ENCODE results near the gene SQSTM1.
"Not testable (repeated sequence)": the region's sequence is repeated elsewhere in the genome, so short reads cannot be mapped to it uniquely, and the experiment has no call there.

The SQSTM1 gene

DNA sequence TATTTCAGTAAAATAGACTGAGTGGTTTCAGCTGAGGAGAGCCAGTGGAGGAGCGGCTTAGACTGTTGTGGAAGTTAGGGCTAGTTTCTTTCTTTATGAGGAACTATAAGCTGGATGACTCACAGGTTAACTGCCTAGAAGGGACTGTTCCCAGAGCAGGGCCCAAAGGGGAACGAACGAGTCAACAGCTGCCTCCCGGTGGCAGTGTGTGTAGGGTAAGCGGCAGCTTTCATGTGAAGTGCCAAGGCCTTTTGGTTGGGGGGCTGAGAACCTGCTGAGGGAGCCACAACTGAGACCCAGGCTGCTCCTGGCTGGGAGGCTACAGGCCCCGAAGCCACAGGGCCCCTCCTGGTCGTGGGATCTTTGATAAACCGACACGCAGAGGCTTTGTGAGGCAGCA, 7.0 kb downstream of the SQSTM1 start:
- no peak for DNase-seq

- DNase-seq = no peak
These were observed 8.2 kb downstream of the SQSTM1 start for GRCh38 chr5:179828756-179829421.

DNA sequence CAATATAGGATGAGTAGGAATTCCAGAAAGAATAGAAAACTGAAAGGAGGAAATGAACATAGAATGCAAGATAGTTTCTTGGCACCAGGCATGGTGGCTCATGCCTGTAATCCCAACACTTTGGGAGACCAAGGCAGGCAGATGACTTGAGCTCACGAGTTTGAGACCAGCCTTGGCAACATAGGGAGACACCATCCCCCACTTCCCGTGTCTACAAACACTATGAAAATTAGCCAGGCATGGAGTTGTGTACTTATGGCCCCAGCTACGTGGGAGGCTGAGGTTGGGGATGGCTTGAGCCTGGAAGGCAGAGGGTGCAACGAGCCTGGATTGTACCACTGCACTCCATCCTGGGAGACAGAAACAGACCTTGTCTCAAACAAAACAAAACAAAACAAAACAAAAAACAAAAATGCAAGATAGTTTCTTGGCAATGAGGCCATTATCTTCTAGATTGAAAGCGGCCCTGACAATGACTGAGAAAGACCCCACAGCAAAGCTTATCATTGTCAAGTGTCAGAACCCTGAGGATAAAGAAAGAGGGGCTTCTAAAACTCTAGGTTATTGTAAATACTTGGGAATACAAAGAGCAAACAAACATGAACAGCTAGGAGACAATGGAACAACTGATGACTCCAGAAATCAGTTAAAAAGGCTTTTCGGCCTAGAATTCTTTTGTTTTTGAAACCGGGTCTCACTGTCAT, 9.2 kb downstream of the SQSTM1 start:
- DNase-seq = no peak

GRCh38 chr5:179830818-179831468, 10.2 kb downstream of the SQSTM1 start:
- no peak for DNase-seq

- no peak for DNase-seq
These were observed 11.5 kb downstream of the SQSTM1 start for GRCh38 chr5:179832039-179832745.

DNA sequence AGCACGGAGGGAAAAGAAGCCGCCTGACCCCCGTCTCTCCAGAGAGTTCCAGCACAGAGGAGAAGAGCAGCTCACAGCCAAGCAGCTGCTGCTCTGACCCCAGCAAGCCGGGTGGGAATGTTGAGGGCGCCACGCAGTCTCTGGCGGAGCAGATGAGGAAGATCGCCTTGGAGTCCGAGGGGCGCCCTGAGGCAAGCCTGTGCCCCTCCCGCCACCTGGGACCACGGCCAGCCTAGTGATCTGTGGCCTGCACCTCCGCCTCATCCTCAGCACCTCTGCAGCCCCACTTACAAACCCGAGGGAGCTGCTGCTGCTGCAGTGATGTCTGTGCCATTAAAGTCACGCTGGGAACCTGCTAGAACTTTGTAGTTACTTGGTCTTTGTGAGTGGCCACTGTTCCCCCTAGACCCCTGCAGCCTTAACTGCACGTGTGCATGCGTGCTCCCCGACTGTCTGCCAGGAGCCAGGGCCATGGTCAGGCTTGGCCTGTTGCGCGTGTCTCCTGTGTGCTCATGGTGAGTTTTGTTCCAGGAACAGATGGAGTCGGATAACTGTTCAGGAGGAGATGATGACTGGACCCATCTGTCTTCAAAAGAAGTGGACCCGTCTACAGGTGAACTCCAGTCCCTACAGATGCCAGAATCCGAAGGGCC, 12.5 kb downstream of the SQSTM1 start:
- DNase-seq = no peak

DNA sequence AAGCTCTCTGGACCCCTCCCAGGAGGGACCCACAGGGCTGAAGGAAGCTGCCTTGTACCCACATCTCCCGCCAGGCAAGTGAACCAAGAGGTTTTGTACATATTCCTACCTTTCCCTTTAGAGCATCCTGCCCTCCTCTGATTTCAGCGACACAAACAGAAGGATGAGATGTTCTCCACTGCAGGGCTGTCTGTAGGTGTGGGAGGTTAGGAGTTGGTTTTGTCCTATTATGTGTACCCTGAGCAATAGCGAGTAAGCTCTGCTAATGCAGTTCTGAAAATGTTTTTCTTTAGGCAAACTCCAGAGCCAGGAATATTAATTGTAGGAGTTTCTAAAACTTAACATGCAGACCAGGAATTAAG, 13.0 kb downstream of the SQSTM1 start:
- DNase-seq = no peak

DNA sequence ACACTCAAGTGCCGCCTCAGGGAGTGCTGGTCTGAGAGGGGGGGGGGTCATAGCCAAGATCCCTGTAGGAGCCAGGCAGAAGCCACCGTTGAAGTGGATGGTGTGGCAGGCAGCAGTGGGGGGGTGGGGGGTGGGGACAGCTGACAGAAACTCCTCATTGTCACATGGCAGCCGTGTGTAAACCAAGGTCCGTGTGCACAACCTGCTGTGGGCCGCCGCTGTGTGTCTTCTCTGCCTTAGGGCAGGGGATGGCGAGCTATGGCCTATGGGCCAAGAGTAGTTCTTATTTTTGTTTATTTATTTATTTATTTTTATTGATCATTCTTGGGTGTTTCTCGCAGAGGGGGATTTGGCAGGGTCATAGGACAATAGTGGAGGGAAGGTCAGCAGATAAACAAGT, 13.4 kb downstream of the SQSTM1 start:
- DNase-seq = no peak

DNA sequence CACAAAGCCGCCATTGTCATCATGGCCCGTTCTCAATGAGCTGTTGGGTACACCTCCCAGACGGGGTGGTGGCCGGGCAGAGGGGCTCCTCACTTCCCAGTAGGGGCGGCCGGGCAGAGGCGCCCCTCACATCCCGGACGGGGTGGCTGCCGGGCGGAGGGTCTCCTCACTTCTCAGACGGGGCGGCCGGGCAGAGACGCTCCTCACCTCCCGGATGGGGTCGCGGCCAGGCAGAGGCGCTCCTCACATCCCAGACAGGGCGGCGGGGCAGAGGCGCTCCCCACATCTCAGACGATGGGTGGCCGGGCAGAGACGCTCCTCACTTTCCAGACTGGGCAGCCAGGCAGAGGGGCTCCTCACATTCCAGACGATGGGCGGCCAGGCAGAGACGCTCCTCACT, 14.2 kb downstream of the SQSTM1 start:
- not testable (repeated sequence) for DNase-seq

- peak; percentile 44 for DNase-seq
These were observed 15.7 kb downstream of the SQSTM1 start for GRCh38 chr5:179836225-179837019.

DNA sequence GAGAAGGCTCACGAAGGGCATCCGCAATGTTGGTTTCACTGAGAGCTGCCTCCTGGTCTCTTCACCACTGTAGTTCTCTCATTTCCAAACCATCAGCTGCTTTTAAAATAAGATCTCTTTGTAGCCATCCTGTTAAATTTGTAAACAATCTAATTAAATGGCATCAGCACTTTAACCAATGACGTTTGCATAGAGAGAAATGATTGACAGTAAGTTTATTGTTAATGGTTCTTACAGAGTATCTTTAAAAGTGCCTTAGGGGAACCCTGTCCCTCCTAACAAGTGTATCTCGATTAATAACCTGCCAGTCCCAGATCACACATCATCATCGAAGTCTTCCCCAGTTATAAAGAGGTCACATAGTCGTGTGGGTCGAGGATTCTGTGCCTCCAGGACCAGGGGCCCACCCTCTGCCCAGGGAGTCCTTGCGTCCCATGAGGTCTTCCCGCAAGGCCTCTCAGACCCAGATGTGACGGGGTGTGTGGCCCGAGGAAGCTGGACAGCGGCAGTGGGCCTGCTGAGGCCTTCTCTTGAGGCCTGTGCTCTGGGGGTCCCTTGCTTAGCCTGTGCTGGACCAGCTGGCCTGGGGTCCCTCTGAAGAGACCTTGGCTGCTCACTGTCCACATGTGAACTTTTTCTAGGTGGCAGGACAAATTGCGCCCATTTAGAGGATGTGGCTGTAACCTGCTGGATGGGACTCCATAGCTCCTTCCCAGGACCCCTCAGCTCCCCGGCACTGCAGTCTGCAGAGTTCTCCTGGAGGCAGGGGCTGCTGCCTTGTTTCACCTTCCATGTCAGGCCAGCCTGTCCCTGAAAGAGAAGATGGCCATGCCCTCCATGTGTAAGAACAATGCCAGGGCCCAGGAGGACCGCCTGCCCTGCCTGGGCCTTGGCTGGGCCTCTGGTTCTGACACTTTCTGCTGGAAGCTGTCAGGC, 16.6 kb downstream of the SQSTM1 start:
- DNase-seq = no peak

GRCh38 chr5:179839328-179840256, 18.9 kb downstream of the SQSTM1 start:
- no peak for DNase-seq

DNA sequence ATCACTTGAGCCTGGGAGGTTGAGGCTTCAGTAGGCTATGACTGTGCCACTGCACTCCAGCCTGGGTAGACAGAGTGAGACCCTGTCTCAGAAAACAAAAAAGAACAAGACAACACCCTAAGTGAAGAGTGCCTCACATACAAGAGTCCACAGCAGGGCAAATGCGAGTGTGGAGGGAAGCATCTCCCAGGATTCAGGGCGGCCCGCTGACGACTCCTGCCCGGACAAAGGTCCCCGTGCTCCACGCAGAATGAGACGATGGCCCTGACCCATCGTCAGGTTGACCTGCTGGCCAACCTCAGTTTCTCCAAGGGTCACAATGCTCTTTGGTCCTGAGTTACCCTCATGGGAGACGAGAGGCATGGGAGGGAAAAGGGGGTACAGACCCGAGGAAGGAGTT, 19.6 kb downstream of the SQSTM1 start:
- DNase-seq = no peak

DNA sequence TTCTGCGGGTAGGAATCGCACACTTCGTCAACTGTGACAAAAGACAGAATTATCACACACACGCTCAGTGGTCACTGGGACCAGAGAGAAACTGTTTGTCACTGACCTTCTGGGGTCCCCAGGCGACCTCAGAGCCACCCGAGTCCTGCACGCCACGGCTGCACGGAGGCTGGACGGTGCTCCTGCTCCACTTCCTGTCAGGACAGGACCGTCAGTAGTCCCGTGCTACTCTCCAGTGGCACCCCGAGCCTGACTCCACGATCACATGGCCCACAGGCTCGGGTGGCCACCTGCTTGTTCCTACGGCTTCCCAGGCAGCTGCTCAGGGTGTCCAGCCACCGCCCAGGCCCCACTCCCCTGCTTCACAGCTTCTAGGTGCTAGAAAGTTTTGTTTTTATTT, 20.1 kb downstream of the SQSTM1 start:
- no peak for DNase-seq

DNA sequence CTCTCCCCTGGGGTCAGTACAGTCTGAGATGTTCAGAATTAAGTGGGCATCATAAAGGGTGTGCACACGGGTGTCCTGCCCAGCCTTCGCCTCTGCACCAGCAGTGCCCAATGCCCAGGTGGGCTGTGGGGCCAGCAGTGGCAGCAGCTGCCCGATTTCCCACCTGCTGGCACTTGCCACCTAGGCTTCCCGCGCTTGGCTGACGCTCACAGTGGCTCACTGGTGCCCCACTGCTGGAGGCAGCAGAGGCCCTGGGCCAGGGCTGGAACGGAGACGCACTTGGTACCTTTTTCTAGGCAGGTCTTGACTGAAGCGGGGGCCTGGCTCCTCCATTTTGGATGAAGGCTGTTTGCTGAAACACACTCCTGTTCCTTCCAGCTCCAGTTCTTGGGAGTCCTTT, 20.9 kb downstream of the SQSTM1 start:
- DNase-seq = no peak

- DNase-seq = no peak
These were observed 32.4 kb downstream of the SQSTM1 start for GRCh38 chr5:179852993-179853547.

GRCh38 chr5:179854356-179854755, 33.7 kb downstream of the SQSTM1 start:
- no peak for DNase-seq

DNA sequence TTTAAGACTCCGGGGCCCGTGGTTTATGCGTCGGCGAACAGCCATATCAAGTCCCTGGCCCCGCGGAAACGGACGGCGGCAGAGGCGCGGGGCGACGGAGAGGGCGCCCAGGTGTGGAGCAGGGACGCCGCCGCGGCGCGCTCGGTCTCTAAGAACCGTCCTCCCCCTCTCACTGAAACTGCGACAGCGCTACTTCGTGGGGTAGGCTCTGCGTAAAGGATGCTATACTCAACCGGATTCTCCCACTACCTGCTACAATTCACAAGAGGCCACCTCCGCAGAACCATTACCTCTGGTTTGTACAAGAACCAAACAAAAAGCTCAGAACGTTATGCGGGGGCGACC, 37.5 kb downstream of the SQSTM1 start:
- DNase-seq = peak; percentile 44

GRCh38 chr5:179858586-179859427, 38.1 kb downstream of the SQSTM1 start, which contains the start of gene MRNIP:
MRNIP (minus strand) TSS chr5:179858817; CDS start chr5:179858796, 21 bp downstream.
- DNase-seq = peak; percentile 85

Measured in activated effector memory CD4-positive, alpha-beta T cell treated with Interleukin-2 at 50 U/mL for 16 hours (primary cell).